CD4-positive, alpha-beta T cell treated with Interleukin-15 for 1 hour (primary cell): ENCODE data around the gene CRABP2.

Source experiments
- DNase-seq: peaks from one replicate; pipeline ENCODE4 v3.0.0-alpha.2; 2020

CRABP2 gene

DNA sequence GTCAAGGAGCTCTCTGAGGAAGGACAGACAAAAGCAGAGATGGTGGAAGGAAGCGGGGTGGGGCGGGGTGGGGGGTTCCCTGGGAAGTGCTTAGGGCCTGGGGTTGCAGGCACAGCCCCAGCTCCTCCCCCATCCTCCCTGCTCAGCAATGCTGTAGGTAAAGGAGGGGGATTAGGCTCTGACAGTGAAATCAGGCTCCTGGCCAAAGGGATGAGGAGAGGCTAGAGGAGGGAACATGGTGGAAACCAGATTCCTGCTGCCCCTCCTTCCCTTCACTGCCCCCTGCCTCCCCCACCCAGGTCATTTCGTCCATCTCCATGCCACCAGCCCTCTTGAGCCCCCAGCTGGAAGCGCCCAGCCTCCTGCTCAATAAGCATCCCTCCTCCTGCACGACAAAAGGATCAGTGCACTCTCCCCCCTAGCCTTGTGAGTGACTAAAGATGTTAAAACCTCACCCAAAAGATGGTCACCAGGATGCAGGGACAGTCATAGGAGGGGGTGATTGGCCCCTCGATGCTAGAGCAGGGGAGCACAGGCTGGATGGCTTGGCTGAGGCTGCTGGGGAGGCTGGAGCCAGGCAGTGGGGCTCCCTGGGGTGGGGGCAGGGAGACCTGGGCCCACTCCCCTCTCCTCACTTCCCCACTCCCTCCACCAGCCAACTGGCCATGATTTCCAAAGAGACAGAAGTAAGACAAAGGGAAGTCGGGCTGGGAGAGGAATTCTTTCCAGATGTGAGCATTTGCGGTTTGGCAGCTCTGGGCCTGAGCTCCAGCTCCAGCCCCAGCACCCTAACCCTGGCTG, 2.2 kb upstream of the CRABP2 start:
- DNase-seq = no peak

GRCh38 chr1:156706657-156707416, 1.5 kb upstream of the CRABP2 start:
- no peak for DNase-seq

- peak; percentile 63 for DNase-seq
Observed at GRCh38 chr1:156705918-156706656, 704 bp upstream of the CRABP2 start.

- DNase-seq = no peak
Observed at GRCh38 chr1:156704930-156705320, 458 bp downstream of the CRABP2 start.

- no peak for DNase-seq
Observed at GRCh38 chr1:156704166-156704711, 1.1 kb downstream of the CRABP2 start.

DNA sequence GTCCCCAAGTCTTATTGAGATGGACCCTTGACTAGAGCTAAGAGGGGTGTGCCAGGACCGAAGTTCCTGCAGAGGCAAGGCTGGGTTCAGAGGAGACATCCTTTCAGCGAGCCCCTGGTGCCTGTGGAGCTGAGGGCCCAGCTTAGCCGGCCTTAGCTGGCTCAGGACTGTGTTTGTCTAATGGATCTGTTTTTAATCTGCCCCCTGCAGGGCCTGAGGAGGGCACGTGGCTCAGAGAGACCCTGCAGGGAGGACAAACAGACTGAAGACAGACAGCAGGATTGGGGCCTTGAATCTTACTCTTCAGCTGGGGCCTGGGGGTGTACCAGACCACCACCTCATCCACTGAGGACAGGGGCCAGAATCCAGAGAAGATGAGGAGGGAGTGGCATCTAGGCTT, 1.6 kb downstream of the CRABP2 start:
- no peak for DNase-seq

DNA sequence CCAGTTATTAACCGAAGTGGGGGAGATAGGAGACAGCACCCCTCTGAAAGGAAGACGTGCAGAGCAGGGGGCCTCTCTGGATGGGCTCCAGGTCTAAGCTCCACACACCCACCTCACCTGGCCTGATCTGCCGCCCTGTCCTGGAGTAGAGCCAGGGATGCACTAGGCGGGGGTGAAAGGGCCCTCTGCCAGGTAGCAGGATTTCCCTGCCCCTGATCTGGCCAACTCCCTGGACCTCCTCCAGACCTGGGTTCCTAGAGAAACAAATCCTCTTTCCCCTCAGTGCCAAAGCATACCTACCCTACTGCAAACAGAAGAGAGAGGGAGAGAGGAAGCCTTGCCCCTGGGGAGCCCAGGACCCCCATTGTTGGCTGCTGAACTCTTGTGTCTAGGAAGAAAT, 2.0 kb downstream of the CRABP2 start:
- DNase-seq = no peak

DNA sequence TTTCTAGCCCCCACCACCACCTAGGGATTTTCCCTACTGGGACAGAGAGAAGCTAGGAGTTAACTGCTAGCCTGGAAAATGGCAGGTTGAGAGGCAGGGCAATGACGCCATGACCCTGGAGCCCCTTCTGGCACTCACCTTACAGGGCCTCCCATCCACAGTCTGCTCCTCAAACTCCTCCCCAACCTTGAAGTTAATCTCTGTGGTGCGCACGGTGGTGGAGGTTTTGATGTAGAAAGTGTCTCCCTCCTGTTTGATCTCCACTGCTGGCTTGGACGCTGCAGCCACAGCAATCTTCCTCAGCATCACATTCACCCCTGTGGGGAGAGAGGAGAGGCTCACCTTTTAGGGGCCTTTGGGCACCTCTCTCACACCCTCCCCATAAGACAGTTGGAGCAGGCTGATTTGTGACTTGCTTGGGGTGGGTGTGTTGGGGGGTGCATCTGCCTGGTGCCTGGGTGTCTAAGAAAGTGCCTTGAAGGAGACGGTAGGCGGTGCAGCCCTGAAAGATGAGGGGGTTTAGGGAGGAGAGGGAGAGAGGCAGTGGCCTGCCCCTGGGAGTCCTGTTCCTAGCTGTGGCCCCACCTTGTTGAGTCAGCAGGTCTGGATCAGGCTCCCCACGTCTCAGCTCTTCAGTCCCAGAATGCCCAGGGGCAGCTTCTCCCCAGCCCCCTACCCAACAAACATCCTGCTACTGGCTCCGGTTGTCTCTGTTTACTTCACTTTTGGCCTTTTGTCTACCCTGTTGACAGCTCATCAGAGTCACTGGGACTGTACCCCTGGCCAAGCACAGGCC, 4.4 kb downstream of the CRABP2 start:
- no peak for DNase-seq

GRCh38 chr1:156698995-156699394, 6.4 kb downstream of the CRABP2 start:
- no peak for DNase-seq

- DNase-seq = no peak
Observed at GRCh38 chr1:156697481-156697880, 7.9 kb downstream of the CRABP2 start.

GRCh38 chr1:156696755-156697154, 8.6 kb downstream of the CRABP2 start:
- no peak for DNase-seq

GRCh38 chr1:156694690-156694962, 10.8 kb downstream of the CRABP2 start:
- no peak for DNase-seq

DNA sequence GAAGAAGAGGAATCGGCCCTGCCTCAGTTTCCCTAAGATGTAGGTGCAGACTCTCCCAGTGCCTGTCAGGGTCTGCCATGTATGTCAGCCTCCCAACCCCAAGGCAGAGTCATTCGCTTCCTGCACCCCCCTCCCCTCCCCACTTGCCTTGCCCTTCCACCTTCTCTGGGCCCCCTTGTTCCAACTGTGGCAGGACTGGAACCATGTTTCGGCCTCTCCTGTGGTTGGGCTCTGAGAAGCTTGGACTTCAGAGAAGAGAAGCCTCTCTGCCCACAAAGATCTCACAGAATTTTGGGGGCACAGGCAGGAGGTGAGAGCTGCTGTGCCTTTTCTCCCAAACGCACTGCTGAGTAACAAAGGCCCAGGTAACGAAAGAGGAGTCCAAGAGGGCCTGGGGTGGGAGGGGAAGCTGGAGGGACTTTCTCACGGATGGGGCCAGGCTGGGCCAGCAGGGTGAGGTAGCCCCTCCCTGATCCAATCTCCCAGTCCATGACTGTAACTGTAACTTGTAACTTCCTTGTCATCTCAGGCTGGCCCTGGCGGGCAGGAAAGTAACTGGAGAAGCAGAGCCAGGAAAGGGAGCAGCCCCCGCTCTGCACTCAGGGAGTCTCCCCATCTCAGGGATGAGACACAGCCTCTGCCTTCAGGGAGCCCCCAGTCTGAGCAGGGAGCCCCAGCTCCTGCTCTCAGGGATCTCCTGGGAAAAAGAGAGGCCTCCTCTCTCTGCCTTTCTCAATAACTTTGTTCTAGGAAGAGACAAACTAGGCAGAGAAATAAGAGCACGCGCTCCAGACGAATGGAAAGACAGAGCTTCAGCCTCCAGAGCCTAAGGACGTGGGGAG, 11.3 kb downstream of the CRABP2 start:
- no peak for DNase-seq

- DNase-seq = no peak
Observed at GRCh38 chr1:156692925-156693847, 12.2 kb downstream of the CRABP2 start.

DNA sequence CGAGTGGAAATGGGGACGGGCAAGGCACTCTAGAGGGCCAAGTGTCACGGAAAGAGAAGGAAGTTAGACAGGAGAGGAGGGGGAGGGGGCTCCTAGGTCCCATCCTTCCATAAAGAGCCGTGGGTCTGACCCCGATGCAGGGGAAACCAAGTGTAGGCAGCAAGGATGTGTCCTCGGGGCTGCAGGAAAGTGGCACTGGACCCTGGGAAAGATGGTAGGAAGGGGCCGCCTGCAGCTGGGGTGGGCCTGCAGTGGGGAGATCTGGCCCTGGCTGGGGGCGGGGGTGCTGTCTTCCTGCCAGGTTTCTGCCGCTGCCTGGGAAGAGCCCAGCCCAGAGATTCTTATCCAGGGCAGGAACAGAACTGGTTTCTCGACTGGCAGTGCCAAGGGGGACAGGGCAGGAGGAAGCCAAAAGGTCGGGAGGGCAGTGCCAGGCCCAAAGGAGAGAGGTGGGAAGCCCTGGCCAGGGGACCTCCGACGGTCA, 12.9 kb downstream of the CRABP2 start:
- DNase-seq = no peak

DNA sequence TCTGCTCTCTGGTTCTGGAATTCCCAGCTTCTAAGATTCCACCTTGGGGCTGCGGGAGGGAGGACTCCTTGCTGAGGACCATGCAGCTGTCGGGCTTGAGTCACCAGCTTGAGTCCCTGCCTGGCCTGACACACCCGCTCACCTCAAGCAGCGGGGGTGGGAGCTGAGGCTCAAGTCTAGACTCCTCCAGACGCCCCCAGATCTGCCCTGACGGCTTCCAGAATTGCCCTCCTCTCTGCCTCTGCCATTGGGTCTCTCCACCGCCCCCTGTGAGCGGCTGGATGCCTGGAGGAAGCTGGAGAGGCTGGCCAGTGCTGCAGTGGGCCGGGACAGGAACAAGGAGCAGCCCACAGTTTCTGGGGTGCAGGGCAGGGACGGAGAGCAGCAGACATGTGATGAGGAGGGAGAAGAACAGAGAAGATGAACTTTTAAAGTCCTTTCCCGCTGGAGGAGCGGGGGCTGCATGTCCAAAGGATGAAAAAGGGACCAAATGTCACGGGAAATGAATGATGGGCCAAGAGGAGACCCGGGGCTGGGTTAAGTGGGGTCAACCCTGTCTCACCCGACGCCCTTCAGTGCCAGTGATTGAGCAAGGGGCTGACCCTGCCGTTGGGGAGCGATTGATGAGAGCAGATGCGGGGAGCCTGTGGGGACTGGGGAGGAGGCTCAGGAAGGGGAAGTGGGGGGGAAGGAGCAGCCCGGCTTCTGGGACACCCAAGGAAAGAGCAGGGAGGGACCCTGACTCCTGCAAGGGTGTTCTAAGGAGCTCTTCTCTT, 13.5 kb downstream of the CRABP2 start:
- no peak for DNase-seq

DNA sequence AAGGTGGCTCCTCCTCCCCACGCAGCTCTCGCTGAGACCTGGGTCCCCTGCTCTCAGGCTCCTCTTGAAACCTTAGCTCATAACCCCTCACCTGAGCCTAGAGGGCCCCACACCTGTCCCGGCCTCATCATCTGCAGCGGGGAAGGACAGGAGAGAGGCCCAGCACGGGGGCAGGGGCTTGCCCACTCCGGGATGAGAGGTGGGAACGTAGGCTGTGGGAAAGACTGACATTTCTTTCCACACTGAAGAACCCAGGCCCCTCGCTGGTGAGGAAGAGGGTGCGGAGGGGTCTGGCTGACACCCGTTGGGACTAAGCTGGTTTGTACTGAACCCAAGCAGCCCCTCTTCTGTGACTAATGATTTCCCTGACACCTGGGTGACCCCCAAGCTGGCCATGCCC, 14.2 kb downstream of the CRABP2 start:
- no peak for DNase-seq

DNA sequence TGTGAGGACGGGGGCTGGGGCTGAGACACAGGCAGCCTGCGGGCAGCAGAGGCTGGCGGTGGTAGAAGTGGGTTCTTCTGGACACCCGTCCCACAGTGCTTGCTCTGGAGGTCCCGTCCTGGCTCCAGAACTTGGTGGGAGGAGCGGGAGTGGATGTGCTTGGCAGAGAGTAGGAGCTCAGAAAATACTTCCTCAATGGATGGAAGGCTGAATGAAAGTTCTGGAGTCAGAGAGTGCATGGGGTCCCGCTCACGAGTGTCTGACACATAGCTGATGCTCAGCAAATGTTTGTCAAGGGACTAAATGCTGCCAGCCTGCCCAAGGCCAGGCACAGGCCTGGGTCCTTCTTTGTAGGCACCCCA, 14.7 kb downstream of the CRABP2 start:
- no peak for DNase-seq

GRCh38 chr1:156689953-156690674, 15.3 kb downstream of the CRABP2 start:
- DNase-seq = no peak
